ENCODE measurements around the gene HDAC7.

The HDAC7 gene

GRCh38 chr12:47863467-47863866, 43.8 kb upstream of the HDAC7 start:
- H3K4me1 ChIP-seq (ENCODE audit: insufficient read depth, low read length, poor library complexity, severe bottlenecking) = no peaks in the 10 kb centered on the region
- H3K4me3 ChIP-seq (ENCODE audit: low read length, poor library complexity, severe bottlenecking) = no peak overlapping the region
- no peak for TF ChIP-seq EZH2phosphoT487 (IDR thresholded peaks at IDR 0.05; ENCODE audit: borderline replicate concordance)
- no peak for TF ChIP-seq CTCF (conservative IDR thresholded peaks at IDR 0.05; ENCODE audit: low read length)

GRCh38 chr12:47862881-47863280, 43.2 kb upstream of the HDAC7 start:
- H3K9me3 ChIP-seq (ENCODE audit: insufficient read depth, low read depth, low read length) = no peaks in the 10 kb centered on the region
- H3K27me3 ChIP-seq (ENCODE audit: insufficient read depth, low read length, poor library complexity, severe bottlenecking) = no peaks in the 10 kb centered on the region
- no peak overlapping the region for H3K4me2 ChIP-seq (ENCODE audit: low read depth, low read length, poor library complexity, severe bottlenecking)
- H2AFZ ChIP-seq (ENCODE audit: low read length) = no peak overlapping the region
- TF ChIP-seq EZH2phosphoT487 (IDR thresholded peaks at IDR 0.05; ENCODE audit: borderline replicate concordance) (no peak), CTCF (conservative IDR thresholded peaks at IDR 0.05; ENCODE audit: low read length) (no peak)
- no peaks in the 10 kb centered on the region for H3K4me1 ChIP-seq (ENCODE audit: insufficient read depth, low read length, poor library complexity, severe bottlenecking)
- H3K9me2 ChIP-seq (replicated peaks; ENCODE audit: low read depth, low read length) = no peaks in the 10 kb centered on the region
- no peak overlapping the region for H3K4me3 ChIP-seq (ENCODE audit: low read length, poor library complexity, severe bottlenecking)
- H3K79me2 ChIP-seq (ENCODE audit: insufficient read depth, low read length) = no peaks in the 10 kb centered on the region
- no peaks in the 10 kb centered on the region for H3F3A ChIP-seq (ENCODE audit: low read depth)
- H4K20me1 ChIP-seq (ENCODE audit: insufficient read depth, low read length, poor library complexity, severe bottlenecking) = no peaks in the 10 kb centered on the region
- no peaks in the 10 kb centered on the region for H3K36me3 ChIP-seq (ENCODE audit: insufficient read depth, low read length)
- H3K9ac ChIP-seq (ENCODE audit: low read depth, low read length, poor library complexity, severe bottlenecking) = no peak overlapping the region

More at GRCh38 chr12:47863467-47863866, 43.8 kb upstream of the HDAC7 start:
- H4K20me1 ChIP-seq (ENCODE audit: insufficient read depth, low read length, poor library complexity, severe bottlenecking) = no peaks in the 10 kb centered on the region
- no peaks in the 10 kb centered on the region for H3K9me3 ChIP-seq (ENCODE audit: insufficient read depth, low read depth, low read length)
- no peak overlapping the region for H3K9ac ChIP-seq (ENCODE audit: low read depth, low read length, poor library complexity, severe bottlenecking)
- H3K79me2 ChIP-seq (ENCODE audit: insufficient read depth, low read length) = no peaks in the 10 kb centered on the region
- H3K9me2 ChIP-seq (replicated peaks; ENCODE audit: low read depth, low read length) = no peaks in the 10 kb centered on the region
- no peak overlapping the region for H3K4me2 ChIP-seq (ENCODE audit: low read depth, low read length, poor library complexity, severe bottlenecking)
- H3K27me3 ChIP-seq (ENCODE audit: insufficient read depth, low read length, poor library complexity, severe bottlenecking) = no peaks in the 10 kb centered on the region
- H3F3A ChIP-seq (ENCODE audit: low read depth) = no peaks in the 10 kb centered on the region
- no peak overlapping the region for H2AFZ ChIP-seq (ENCODE audit: low read length)
- no peaks in the 10 kb centered on the region for H3K36me3 ChIP-seq (ENCODE audit: insufficient read depth, low read length)

GRCh38 chr12:47862167-47862750, 42.6 kb upstream of the HDAC7 start:
- Histone ChIP-seq H3K79me2 (ENCODE audit: insufficient read depth, low read length) (no peaks in the 10 kb centered on the region), H3K9me2 (replicated peaks; ENCODE audit: low read depth, low read length) (no peaks in the 10 kb centered on the region), H3F3A (ENCODE audit: low read depth) (no peaks in the 10 kb centered on the region), H3K4me3 (ENCODE audit: low read length, poor library complexity, severe bottlenecking) (no peak overlapping the region), H3K9me3 (ENCODE audit: insufficient read depth, low read depth, low read length) (no peaks in the 10 kb centered on the region), H3K9ac (ENCODE audit: low read depth, low read length, poor library complexity, severe bottlenecking) (no peak overlapping the region), H3K4me1 (ENCODE audit: insufficient read depth, low read length, poor library complexity, severe bottlenecking) (no peaks in the 10 kb centered on the region), H3K36me3 (ENCODE audit: insufficient read depth, low read length) (no peaks in the 10 kb centered on the region), H3K27me3 (ENCODE audit: insufficient read depth, low read length, poor library complexity, severe bottlenecking) (no peaks in the 10 kb centered on the region), H2AFZ (ENCODE audit: low read length) (no peak overlapping the region), H3K4me2 (ENCODE audit: low read depth, low read length, poor library complexity, severe bottlenecking) (no peak overlapping the region), H4K20me1 (ENCODE audit: insufficient read depth, low read length, poor library complexity, severe bottlenecking) (no peaks in the 10 kb centered on the region)
- no peak for TF ChIP-seq CTCF (conservative IDR thresholded peaks at IDR 0.05; ENCODE audit: low read length)
- TF ChIP-seq EZH2phosphoT487 (IDR thresholded peaks at IDR 0.05; ENCODE audit: borderline replicate concordance) = no peak
